ENCODE results near the gene ETF1. TPM values are rescaled to one million over a fixed set of nuclear protein-coding genes. Genes with fewer than 3 reads are reported as not detected.

The ETF1 gene
- total and polyA plus RNA-seq, 9 of the 15 experiments (the other 6 are each of a cell fraction or from before 2014, with no cell fraction given): 53.7 to 209 (median 164) TPM

DNA sequence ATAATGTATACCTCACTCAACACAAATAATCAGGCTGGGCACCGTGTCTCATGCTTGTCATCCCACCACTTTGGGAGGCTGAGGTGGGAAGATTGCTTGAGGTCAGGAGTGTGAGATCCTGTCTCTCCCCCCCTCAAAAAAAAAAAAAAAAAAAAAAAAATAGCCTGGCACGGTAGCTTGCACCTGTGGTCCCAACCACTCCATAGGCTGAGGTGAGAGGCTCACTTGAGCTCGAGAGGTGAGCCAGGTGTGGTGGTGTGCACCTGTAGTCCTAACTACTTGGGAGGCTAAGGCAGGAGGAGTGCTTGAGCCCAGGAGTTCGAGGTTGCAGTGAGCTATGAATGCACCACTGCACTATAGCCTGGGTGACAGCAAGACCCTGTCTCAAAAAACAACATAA is 9.6 kb upstream of the ETF1 start:
- Histone ChIP-seq H3K4me1 (replicated peaks in 1 of 2; ENCODE audit: control insufficient read depth in 2 of 2, insufficient read depth in 2 of 2, low read length in 2 of 2) (no peaks in the 10 kb centered on the region), H3K9me3 (replicated peaks; ENCODE audit: control insufficient read depth, insufficient read depth, low read depth, low read length) (no peaks in the 10 kb centered on the region), H3K27ac (ENCODE audit: extremely low read depth, low read depth, low read length) (no peak overlapping the region), H3K4me2 (ENCODE audit: insufficient read depth, low read length) (no peak overlapping the region), H3K9ac (ENCODE audit: insufficient read depth in 1 of 2, low read depth in 2 of 2, low read length in 2 of 2) (no peak overlapping the region), H3K9me1 (ENCODE audit: control insufficient read depth, insufficient read depth, low read length) (no peaks in the 10 kb centered on the region), H2AFZ (ENCODE audit: low read depth, low read length) (no peak overlapping the region), H3K79me2 (ENCODE audit: control insufficient read depth, insufficient read depth, low read length) (peaks cover 20% of the 10 kb centered on the region), H3K4me3 (no peak overlapping the region), H3K27me3 (ENCODE audit: control insufficient read depth in 2 of 2, insufficient read depth in 2 of 2, low read length in 2 of 2) (no peaks in the 10 kb centered on the region), H4K20me1 (replicated peaks; ENCODE audit: control insufficient read depth, insufficient read depth, low read length) (peaks cover 16% of the 10 kb centered on the region; the same call in 1 of the 2 replicates), H3K36me3 (ENCODE audit: control insufficient read depth, insufficient read depth, low read length) (peaks cover 56% of the 10 kb centered on the region)
- ChIA-PET POLR2A (interaction anchor here (0.6 to 7.8 kb wide), 10 partner anchors 9 to 469 kb away, joined by 3 to 73 read pairs (median 4); partner anchors contain the start of genes EGR1, ETF1, HSPA9 and REEP2), CTCF (ENCODE audit: low intra/inter-chr PET ratio) (no interaction called here)
- 35% methylated on average over 4 of the region's 4 CpGs for WGBS (ENCODE audit: insufficient coverage, low coverage, missing lambda C conversion rate)
- in situ Hi-C loops (cut with MboI): no loop called here
- BruUV-seq (replicated peaks): no TSS peak
- FAIRE-seq (no peak), ATAC-seq (peak; percentile 13), DNase-seq (ENCODE audit: extremely low read depth in 1 of 4, low spot score in 3 of 4) (no peak)
- intact Hi-C loops (cut with micrococcal nuclease): no loop called here
- no peak for TF ChIP-seq BCOR (IDR thresholded peaks at IDR 0.05)
- no peak for TF ChIP-seq JUNB (CRISPR knock-in tag; conservative IDR thresholded peaks at IDR 0.05)
- 0 out of 2 replicates have a peak, but pooled peaks have one; percentile 6 for TF ChIP-seq SOX6 (IDR thresholded peaks at IDR 0.05)
- TF ChIP-seq HOMEZ (CRISPR knock-in tag; IDR thresholded peaks at IDR 0.05): no peak
- 0 out of 2 replicates have a peak, but pooled peaks have one; percentile 8 for TF ChIP-seq POLR2A (conservative IDR thresholded peaks at IDR 0.05)
- no peak for TF ChIP-seq FOXO4 (CRISPR knock-in tag; IDR thresholded peaks at IDR 0.05)
- no peak for TF ChIP-seq ZC3H11A (IDR thresholded peaks at IDR 0.05; ENCODE audit: low read depth, low read length)
- no peak for TF ChIP-seq CUX1 (CRISPR knock-in tag; IDR thresholded peaks at IDR 0.05)
- no peak for TF ChIP-seq KHSRP (IDR thresholded peaks at IDR 0.05)
- no peak for TF ChIP-seq SP2 (IDR thresholded peaks at IDR 0.05; ENCODE audit: extremely low read depth, low read depth, low read length, poor library complexity, severe bottlenecking)
- no peak for TF ChIP-seq MEIS2 (IDR thresholded peaks at IDR 0.05; ENCODE audit: partially characterized antibody)
- TF ChIP-seq KLF1 (tag; IDR thresholded peaks at IDR 0.05): no peak
- no peak for TF ChIP-seq YY1 (IDR thresholded peaks at IDR 0.05; ENCODE audit: borderline replicate concordance in 1 of 3, control insufficient read depth in 1 of 3, extremely low read depth in 1 of 3, insufficient read depth in 3 of 3, insufficient read length in 1 of 3, insufficient replicate concordance in 2 of 3, low read depth in 1 of 3, low read length in 2 of 3)
- no peak for TF ChIP-seq PHF8 (IDR thresholded peaks at IDR 0.05; ENCODE audit: borderline replicate concordance, low read length)
